Peyer's patch (tissue), 4 donors: ENCODE results near the gene SFXN2. TPM values are rescaled to one million over a fixed set of nuclear protein-coding genes. Genes with fewer than 3 reads are reported as not detected.
A peak's percentile ranks its signal among the peaks of the same experiment; 100 is the strongest.

ENCODE experiments used
- DNase-seq, 3 donors: peaks; one replicate each; pipeline ENCODE4 v3.0.0-alpha.2; 2017 to 2019
- H3K27ac ChIP-seq, 4 donors: fragments of 200-600 bp; sonication (generic); one replicate each; pipeline ENCODE4 v1.5.1; 2016 to 2019
- H3K27me3 ChIP-seq, 2 donors: fragments of 200-600 bp; sonication (generic); one replicate each; pipeline ENCODE4 v1.5.1; 2019
- H3K36me3 ChIP-seq, 3 donors: fragments of 200-600 bp; sonication (generic); one replicate each; pipeline ENCODE4 v1.5.1; 2016 to 2019
- H3K4me1 ChIP-seq, 4 donors: fragments of 200-600 bp; sonication (generic); one replicate each; pipeline ENCODE4 v1.5.1; 2016 to 2019
- H3K4me3 ChIP-seq, 4 donors: fragments of 200-600 bp; sonication (generic); 1 replicate in 3 of 4; 2 replicates in 1 of 4; pipeline ENCODE4 v1.5.1; 2016 to 2019; ENCODE audit warnings: mild to moderate bottlenecking in 1 of 4
- H3K9me3 ChIP-seq, 4 donors: fragments of 200-600 bp; sonication (generic); one replicate each; pipeline ENCODE4 v1.5.1; 2016 to 2019; ENCODE audit warnings: mild to moderate bottlenecking in 1 of 4
- CTCF ChIP-seq, 6 experiments: fragments of 450-650 bp in 4 of 6; fragments of 200-600 bp in 2 of 6; sonication (generic) in 1 of 6; IDR thresholded peaks; one replicate each; pipeline ENCODE4 v1.5.1; 2017 to 2019; ENCODE audit warnings: antibody characterized with exemption in 6 of 6, mild to moderate bottlenecking in 3 of 6, moderate library complexity in 1 of 6
- POLR2A ChIP-seq, 2 donors: fragments of 450-650 bp; IDR thresholded peaks; one replicate each; pipeline ENCODE4 v1.5.1; 2017; ENCODE audit warnings: antibody characterized with exemption in 2 of 2, mild to moderate bottlenecking in 2 of 2, moderate library complexity in 2 of 2
- total RNA-seq, 4 donors: library from RNA; depleted of rRNA; stranded (reverse); fragments of >200 nt; gene quantifications; one replicate each; pipeline ENCODE4 v1.1.0, GENCODE V29; 2016

The SFXN2 gene
- total RNA-seq, 4 donors from 2014 or later, result 1.9 to 37.1 (median 8.0) TPM

- TF ChIP-seq POLR2A (IDR thresholded peaks at IDR 0.05) (no peak), CTCF (IDR thresholded peaks at IDR 0.05) (no peak)
- Histone ChIP-seq H3K4me1 (peaks cover 0 to 46% (median 17%) of the 10 kb centered on the region in 4 donors), H3K36me3 (no peaks in the 10 kb centered on the region), H3K9me3 (no peaks in the 10 kb centered on the region), H3K27ac (peak overlapping the region; percentile 45 to 61 (median 54)), H3K4me3 (no peak overlapping the region), H3K27me3 (no peaks in the 10 kb centered on the region)
- DNase-seq, result peak in 1 of 3 donors; percentile 39
Measured at GRCh38 chr10:102675011-102675665, 39.3 kb upstream of the SFXN2 start.

DNA sequence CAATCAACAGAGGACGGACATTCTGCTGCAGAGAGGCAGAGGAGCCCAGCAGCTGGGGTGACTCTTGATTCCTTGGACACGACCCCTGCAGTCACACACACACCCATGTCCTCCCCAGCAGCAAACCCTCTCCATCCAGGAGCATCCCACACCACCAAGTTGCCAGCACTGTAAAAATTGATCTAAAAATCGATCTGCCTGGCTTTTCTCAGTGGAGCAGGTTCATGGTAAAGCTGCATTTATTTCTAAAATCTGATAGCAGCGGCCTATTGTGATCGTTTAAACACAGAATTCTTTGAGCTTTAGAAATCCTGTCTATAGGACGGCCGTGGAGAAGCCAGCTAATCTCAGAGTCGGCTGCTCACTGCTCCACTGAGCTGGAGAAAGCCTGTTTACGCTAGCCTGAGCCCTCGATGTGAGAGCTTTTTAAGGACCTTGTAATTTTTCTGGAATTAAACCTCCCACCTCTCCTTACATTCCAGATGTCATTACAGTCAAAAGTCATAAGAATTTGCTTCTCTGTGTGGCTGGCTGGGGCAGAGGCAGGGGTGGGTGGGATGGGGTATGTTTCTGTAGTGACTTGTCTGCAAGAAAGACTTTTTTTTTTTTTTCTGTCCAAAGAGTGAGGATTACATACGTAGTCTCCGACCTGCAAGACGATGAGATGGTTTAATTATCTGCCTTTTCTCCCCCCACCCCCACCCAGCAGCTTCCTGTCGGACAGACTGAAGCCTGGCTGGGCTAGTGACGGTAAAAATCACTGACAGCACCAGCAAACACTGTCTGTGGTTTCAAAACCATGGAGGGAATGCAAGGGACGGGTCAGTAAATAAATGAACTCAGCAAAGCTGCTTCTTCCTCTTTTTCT is 38.5 kb upstream of the SFXN2 start:
- TF ChIP-seq CTCF (IDR thresholded peaks at IDR 0.05) (no peak), POLR2A (IDR thresholded peaks at IDR 0.05) (no peak)
- H3K36me3 ChIP-seq, result no peaks in the 10 kb centered on the region
- H3K9me3 ChIP-seq, result no peaks in the 10 kb centered on the region
- H3K4me1 ChIP-seq, result peaks cover 0 to 46% (median 17%) of the 10 kb centered on the region in 4 donors
- peak overlapping the region; percentile 29 to 61 (median 54) for H3K27ac ChIP-seq
- peak in 2 of 3 donors; percentile 64 to 66 for DNase-seq
- H3K4me3 ChIP-seq, result no peak overlapping the region
- H3K27me3 ChIP-seq, result no peaks in the 10 kb centered on the region

- TF ChIP-seq CTCF (IDR thresholded peaks at IDR 0.05), result no peak
- no peak for TF ChIP-seq POLR2A (IDR thresholded peaks at IDR 0.05)
- Histone ChIP-seq H3K4me1 (peaks cover 0 to 46% (median 17%) of the 10 kb centered on the region in 4 donors), H3K9me3 (no peaks in the 10 kb centered on the region), H3K27ac (peak overlapping the region; percentile 22 to 61 (median 40)), H3K4me3 (no peak overlapping the region), H3K27me3 (no peaks in the 10 kb centered on the region), H3K36me3 (no peaks in the 10 kb centered on the region)
- peak in 1 of 3 donors; percentile 32 for DNase-seq
Measured at GRCh38 chr10:102676534-102677315, 37.7 kb upstream of the SFXN2 start.

GRCh38 chr10:102677331-102678067 is 36.9 kb upstream of the SFXN2 start:
- peak in 2 of 3 donors; percentile 7 to 38 for DNase-seq
- Histone ChIP-seq H3K4me3 (no peak overlapping the region), H3K27ac (peak overlapping the region in 3 of 4 donors; percentile 22 to 61 (median 59)), H3K36me3 (no peaks in the 10 kb centered on the region), H3K27me3 (no peaks in the 10 kb centered on the region), H3K9me3 (no peaks in the 10 kb centered on the region), H3K4me1 (peaks cover 0 to 46% (median 17%) of the 10 kb centered on the region in 4 donors)
- no peak for TF ChIP-seq POLR2A (IDR thresholded peaks at IDR 0.05)

GRCh38 chr10:102678068-102678400 is 36.4 kb upstream of the SFXN2 start:
- peak in 2 of 3 donors; percentile 8 to 28 for DNase-seq
- no peak overlapping the region for H3K4me3 ChIP-seq
- no peaks in the 10 kb centered on the region for H3K27me3 ChIP-seq
- no peak overlapping the region for H3K27ac ChIP-seq
- H3K36me3 ChIP-seq, result no peaks in the 10 kb centered on the region
- H3K4me1 ChIP-seq, result peaks cover 0 to 46% (median 17%) of the 10 kb centered on the region in 4 donors
- TF ChIP-seq CTCF (IDR thresholded peaks at IDR 0.05) (no peak), POLR2A (IDR thresholded peaks at IDR 0.05) (no peak)
- H3K9me3 ChIP-seq, result no peaks in the 10 kb centered on the region
